Measurements from ENCODE around the gene STARD9. TPM values are rescaled to one million over a fixed set of nuclear protein-coding genes. Genes with fewer than 3 reads are reported as not detected.
A peak's percentile ranks its signal among the peaks of the same experiment; 100 is the strongest.

The STARD9 gene
- total and polyA plus RNA-seq, 2 experiments from 2014 or later, result 1.8 to 6.2 TPM

- ATAC-seq (peak; percentile 100), DNase-seq (ENCODE audit: low spot score) (peak; percentile 83)
- H3K4me1 ChIP-seq (ENCODE audit: insufficient read depth), result no peaks in the 10 kb centered on the region
- H2AFZ ChIP-seq, result no peak overlapping the region
- H3K27me3 ChIP-seq (ENCODE audit: insufficient read depth), result no peaks in the 10 kb centered on the region
- no peaks in the 10 kb centered on the region for H3K9me3 Mint-ChIP-seq
- H3K36me3 ChIP-seq (ENCODE audit: insufficient read depth), result no peaks in the 10 kb centered on the region
- no peak overlapping the region for H3K4me3 ChIP-seq
- no peaks in the 10 kb centered on the region for H3F3A ChIP-seq (replicated peaks; ENCODE audit: low read depth)
- H3K4me1 Mint-ChIP-seq, result no peaks in the 10 kb centered on the region
- H3K4me3 Mint-ChIP-seq, result no peak overlapping the region
- no peaks in the 10 kb centered on the region for H3K79me2 ChIP-seq (replicated peaks; ENCODE audit: insufficient read depth)
- no peak overlapping the region for H3K27ac Mint-ChIP-seq
- H3K9me2 ChIP-seq (ENCODE audit: insufficient read depth), result no peaks in the 10 kb centered on the region
- no peaks in the 10 kb centered on the region for H3K36me3 Mint-ChIP-seq (ENCODE audit: low read depth)
- H3K4me2 ChIP-seq, result no peak overlapping the region
- H3K27ac ChIP-seq (ENCODE audit: low read depth), result no peak overlapping the region
- no peaks in the 10 kb centered on the region for H4K20me1 ChIP-seq (replicated peaks; ENCODE audit: insufficient read depth)
- H3K27me3 Mint-ChIP-seq (ENCODE audit: insufficient read depth, low read depth, poor library complexity), result no peaks in the 10 kb centered on the region
- TF ChIP-seq ETS1 (IDR thresholded peaks at IDR 0.05) (no peak), CTCF (conservative IDR thresholded peaks at IDR 0.05; ENCODE audit: low read depth in 2 of 2) (peak; percentile 93 to 95), EZH2 (IDR thresholded peaks at IDR 0.05; ENCODE audit: low read depth, unreplicated experiment) (no peak), ZNF331 (CRISPR knock-in tag; IDR thresholded peaks at IDR 0.05; ENCODE audit: low read depth) (no peak), REST (IDR thresholded peaks at IDR 0.05; ENCODE audit: unreplicated experiment) (no peak), CREB1 (CRISPR knock-in tag; IDR thresholded peaks at IDR 0.05; ENCODE audit: low read depth) (no peak)
These were observed 75.0 kb downstream of the STARD9 start for GRCh38 chr15:42650208-42651066.

GRCh38 chr15:42665827-42666226 lies 90.4 kb downstream of the STARD9 start:
- H3K4me1 ChIP-seq (ENCODE audit: insufficient read depth), result no peaks in the 10 kb centered on the region
- H4K20me1 ChIP-seq (replicated peaks; ENCODE audit: insufficient read depth), result no peaks in the 10 kb centered on the region
- Mint-ChIP-seq H3K27ac (no peak overlapping the region), H3K4me3 (no peak overlapping the region), H3K27me3 (ENCODE audit: insufficient read depth, low read depth, poor library complexity) (no peaks in the 10 kb centered on the region), H3K36me3 (ENCODE audit: low read depth) (no peaks in the 10 kb centered on the region; the same call in 2 of the 3 replicates), H3K4me1 (peaks cover 2% of the 10 kb centered on the region), H3K9me3 (no peaks in the 10 kb centered on the region)
- H3K4me3 ChIP-seq, result no peak overlapping the region
- no peak overlapping the region for H2AFZ ChIP-seq
- H3K4me2 ChIP-seq, result no peak overlapping the region
- H3K9me2 ChIP-seq (ENCODE audit: insufficient read depth), result no peaks in the 10 kb centered on the region
- no peaks in the 10 kb centered on the region for H3K36me3 ChIP-seq (ENCODE audit: insufficient read depth)
- no peak overlapping the region for H3K27ac ChIP-seq (ENCODE audit: low read depth)
- H3K79me2 ChIP-seq (replicated peaks; ENCODE audit: insufficient read depth), result no peaks in the 10 kb centered on the region
- H3F3A ChIP-seq (replicated peaks; ENCODE audit: low read depth), result no peaks in the 10 kb centered on the region
- DNase-seq (ENCODE audit: low spot score) (peak; percentile 28), ATAC-seq (peak; percentile 42; the same call in 2 of the 3 replicates)
- no peaks in the 10 kb centered on the region for H3K27me3 ChIP-seq (ENCODE audit: insufficient read depth)
- no peak for TF ChIP-seq CREB1 (CRISPR knock-in tag; IDR thresholded peaks at IDR 0.05; ENCODE audit: low read depth)
- no peak for TF ChIP-seq EZH2phosphoT487 (IDR thresholded peaks at IDR 0.05; ENCODE audit: unreplicated experiment)
- TF ChIP-seq REST (IDR thresholded peaks at IDR 0.05; ENCODE audit: unreplicated experiment), result no peak
- TF ChIP-seq CTCF (conservative IDR thresholded peaks at IDR 0.05; ENCODE audit: low read depth in 2 of 2), result no peak
- TF ChIP-seq STAT1 (IDR thresholded peaks at IDR 0.05; ENCODE audit: unreplicated experiment), result no peak
- TF ChIP-seq EZH2 (IDR thresholded peaks at IDR 0.05; ENCODE audit: low read depth, unreplicated experiment), result no peak
- no peak for TF ChIP-seq ZNF114 (CRISPR knock-in tag; IDR thresholded peaks at IDR 0.05)

All from GM23338 (cell line).